Activated CD4-positive, alpha-beta T cell treated with anti-CD3 and anti-CD28 coated beads, Interleukin-2, amount 10 ng/mL, durations not matched to agents 24 days and 14 days (primary cell): ENCODE measurements around the gene DICER1. TPM values are rescaled to one million over a fixed set of nuclear protein-coding genes. Genes with fewer than 3 reads are reported as not detected.

ENCODE experiments used
- DNase-seq: peaks from one replicate; pipeline ENCODE4 v3.0.0; 2022
- H3K27ac Mint-ChIP-seq: one replicate; pipeline ENCODE4 v1.8.0; 2022; ENCODE audit warnings: mild to moderate bottlenecking, mixed read lengths
- H3K27me3 Mint-ChIP-seq: one replicate; pipeline ENCODE4 v1.8.0; 2022; ENCODE audit warnings: mixed read lengths
- H3K36me3 Mint-ChIP-seq: one replicate; pipeline ENCODE4 v1.8.0; 2022; ENCODE audit warnings: low read depth, mild to moderate bottlenecking, mixed read lengths
- H3K4me1 Mint-ChIP-seq: one replicate; pipeline ENCODE4 v1.8.0; 2021; ENCODE audit warnings: mixed read lengths
- H3K4me3 Mint-ChIP-seq: one replicate; pipeline ENCODE4 v1.8.0; 2022; ENCODE audit warnings: mild to moderate bottlenecking, moderate library complexity, mixed read lengths
- H3K9me3 Mint-ChIP-seq: one replicate; pipeline ENCODE4 v1.8.0; 2021; ENCODE audit warnings: mixed read lengths
- intact Hi-C: fragments of 100-400 bp; cut with micrococcal nuclease; formaldehyde crosslinking; loops from one replicate; pipeline ENCODE4 v1.15.1; 2023
- total RNA-seq: library from RNA; stranded (reverse); gene quantifications from 2 replicates; pipeline ENCODE4 v1.2.3, GENCODE V29; 2022

Gene DICER1
- total RNA-seq, 1 donor from 2014 or later, result 77.0 TPM

DNA sequence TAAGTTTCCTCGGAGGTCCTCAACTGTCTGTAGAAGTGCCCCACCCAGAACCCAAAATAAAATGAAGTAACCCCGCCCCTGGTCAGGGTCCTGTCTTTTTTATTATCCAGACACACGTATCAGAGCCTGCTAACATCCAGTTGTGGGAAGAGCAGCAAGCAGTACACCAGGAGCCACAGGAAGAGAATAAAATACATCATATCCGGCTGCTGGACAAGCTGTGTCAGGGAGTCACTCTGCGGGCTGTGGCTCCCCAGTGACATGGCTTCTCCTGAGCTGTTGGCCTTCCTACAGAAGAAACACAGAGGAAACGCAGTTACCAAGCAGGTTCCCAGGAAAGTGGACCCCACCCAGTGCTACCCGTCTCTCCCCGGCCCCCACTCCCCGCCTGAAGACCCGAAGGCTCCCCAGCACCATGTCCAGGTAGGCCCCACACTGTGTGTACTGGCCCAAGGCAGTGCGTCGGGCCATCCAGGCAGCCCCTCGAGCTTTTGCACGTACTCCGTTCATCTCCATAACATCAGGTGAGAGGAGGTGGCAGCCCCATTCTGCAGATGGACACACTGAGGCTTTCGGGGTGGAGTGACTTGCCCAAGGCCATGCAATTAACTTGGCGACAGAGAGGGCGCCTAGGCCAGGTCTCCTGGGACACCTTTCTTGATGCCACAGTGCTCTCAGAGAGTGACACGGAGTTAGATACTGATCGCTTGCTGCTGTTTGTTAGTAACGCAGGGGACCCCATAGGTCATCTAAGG is 34.3 kb upstream of the DICER1 start:
- Mint-ChIP-seq H3K4me3 (no peak overlapping the region), H3K27ac (no peak overlapping the region), H3K4me1 (peaks cover 2% of the 10 kb centered on the region), H3K9me3 (peaks cover 4% of the 10 kb centered on the region), H3K27me3 (peaks cover 12% of the 10 kb centered on the region), H3K36me3 (no peaks in the 10 kb centered on the region)
- DNase-seq, result no peak
- intact Hi-C loops, result loop anchor here (10.0 kb wide), 1 partner anchor 487 kb away; no protein-coding TSS in a partner anchor

DNA sequence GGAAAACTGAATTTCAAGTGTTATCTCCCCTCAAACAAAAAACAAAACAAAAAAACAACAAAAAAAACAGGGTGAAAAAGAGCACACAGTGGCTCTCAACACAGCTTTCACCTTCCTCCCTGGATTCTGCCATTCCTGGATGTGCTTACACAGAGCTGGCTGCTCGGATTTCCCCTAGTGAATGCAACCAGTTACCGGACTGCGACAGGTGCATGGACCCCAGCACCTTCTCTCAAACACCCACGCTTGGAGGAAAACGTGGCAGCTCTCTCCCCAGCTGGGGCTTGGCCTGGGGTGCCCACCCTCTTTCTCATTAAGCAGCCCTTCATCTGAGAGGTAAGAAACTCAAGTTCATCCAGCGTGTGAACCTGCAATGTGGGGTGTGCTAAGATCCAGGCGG is 33.5 kb upstream of the DICER1 start:
- H3K9me3 Mint-ChIP-seq, result peaks cover 4% of the 10 kb centered on the region
- intact Hi-C loops, result loop anchor here (10.0 kb wide), 1 partner anchor 486 kb away; no protein-coding TSS in a partner anchor
- H3K36me3 Mint-ChIP-seq, result no peaks in the 10 kb centered on the region
- H3K4me1 Mint-ChIP-seq, result no peaks in the 10 kb centered on the region
- no peak overlapping the region for H3K27ac Mint-ChIP-seq
- H3K27me3 Mint-ChIP-seq, result peaks cover 19% of the 10 kb centered on the region
- no peak for DNase-seq
- no peak overlapping the region for H3K4me3 Mint-ChIP-seq

DNA sequence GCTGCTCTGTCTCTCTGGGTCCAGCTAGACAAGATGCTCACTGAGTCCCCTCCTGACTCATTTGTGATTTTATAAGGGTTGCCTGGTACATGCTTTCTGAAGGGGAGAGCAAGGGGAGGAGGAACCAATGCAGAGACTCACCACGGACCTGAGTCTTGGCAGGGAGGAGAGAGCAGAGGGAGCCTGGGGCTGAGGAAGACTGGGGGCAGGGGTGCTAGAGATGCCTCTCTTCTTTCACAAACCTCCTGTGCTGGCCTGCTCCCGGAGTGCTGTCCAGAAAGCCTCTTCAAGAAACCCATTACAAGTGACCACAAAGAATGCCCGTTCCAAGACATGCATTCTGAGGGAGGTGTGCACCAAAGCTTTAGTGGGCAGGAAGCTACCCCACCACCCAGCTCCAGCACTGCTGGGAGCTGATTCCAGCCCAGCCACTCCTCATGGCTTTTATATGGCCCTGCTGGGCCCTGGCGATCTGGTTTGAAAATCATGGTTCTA is 33.1 kb upstream of the DICER1 start:
- H3K9me3 Mint-ChIP-seq, result peaks cover 4% of the 10 kb centered on the region
- no peak for DNase-seq
- H3K36me3 Mint-ChIP-seq, result no peaks in the 10 kb centered on the region
- H3K27ac Mint-ChIP-seq, result no peak overlapping the region
- H3K4me3 Mint-ChIP-seq, result no peak overlapping the region
- peaks cover 23% of the 10 kb centered on the region for H3K27me3 Mint-ChIP-seq
- H3K4me1 Mint-ChIP-seq, result no peaks in the 10 kb centered on the region
- intact Hi-C loops, result loop anchor here (10.0 kb wide), 1 partner anchor 486 kb away; no protein-coding TSS in a partner anchor

DNA sequence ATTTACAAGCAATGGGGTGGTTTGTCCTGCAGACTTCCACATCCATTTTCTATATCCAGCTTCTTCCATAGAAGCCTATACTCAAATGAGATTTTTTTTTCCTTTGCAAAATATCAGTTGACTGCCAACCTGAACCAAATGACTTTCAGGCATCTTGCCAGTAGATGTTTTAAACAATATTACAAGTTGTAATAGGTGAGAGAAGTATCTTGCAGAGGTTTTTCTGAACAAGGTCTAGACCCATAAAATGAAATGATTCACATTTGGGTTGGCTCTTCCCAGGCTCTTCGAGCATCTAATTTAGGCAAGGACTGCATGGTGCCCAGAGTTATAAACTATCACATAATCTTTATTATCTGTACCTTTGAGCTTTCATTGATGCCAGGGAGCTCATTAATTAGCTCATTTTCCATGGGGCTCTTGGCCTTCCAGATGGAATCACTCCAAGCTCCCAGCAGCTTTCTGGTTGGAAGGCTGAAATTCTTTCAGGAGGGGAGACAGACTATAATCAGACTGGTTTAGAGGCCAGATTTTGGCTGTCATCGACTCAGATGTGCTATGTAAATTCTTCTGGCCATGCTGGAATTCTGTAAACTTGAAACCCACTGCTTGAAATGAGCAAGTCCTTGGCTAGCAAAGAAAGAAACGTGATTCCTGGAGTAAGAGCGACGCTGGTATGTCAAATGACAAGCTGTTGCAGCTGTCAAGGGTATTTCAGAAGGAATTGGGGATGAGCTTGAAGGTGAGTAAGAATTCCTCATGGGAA is 32.2 kb upstream of the DICER1 start:
- peaks cover 23% of the 10 kb centered on the region for H3K27me3 Mint-ChIP-seq
- H3K9me3 Mint-ChIP-seq, result peaks cover 4% of the 10 kb centered on the region
- no peak overlapping the region for H3K27ac Mint-ChIP-seq
- no peak for DNase-seq
- no peaks in the 10 kb centered on the region for H3K36me3 Mint-ChIP-seq
- intact Hi-C loops, result loop anchor here (10.0 kb wide), 1 partner anchor 485 kb away; no protein-coding TSS in a partner anchor
- no peak overlapping the region for H3K4me3 Mint-ChIP-seq
- H3K4me1 Mint-ChIP-seq, result no peaks in the 10 kb centered on the region

DNA sequence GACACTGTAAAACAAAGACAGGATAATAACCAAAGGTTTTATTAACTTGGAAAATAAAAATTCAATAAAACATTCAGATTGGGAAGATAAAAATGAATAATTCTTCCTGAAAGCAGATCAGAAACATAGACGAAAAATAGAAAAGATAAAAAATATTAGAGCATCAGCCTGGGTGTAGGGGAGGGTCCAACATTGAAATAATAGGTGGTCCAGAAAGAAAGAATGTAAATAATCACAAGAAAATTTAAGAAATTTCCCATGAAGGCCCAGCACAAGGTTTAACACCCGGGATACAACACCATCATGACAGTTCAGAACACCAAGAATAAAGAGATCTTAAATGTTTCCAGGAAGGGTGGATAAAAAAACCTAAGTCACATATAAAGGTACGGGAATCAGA is 31.1 kb upstream of the DICER1 start:
- H3K36me3 Mint-ChIP-seq, result no peaks in the 10 kb centered on the region
- intact Hi-C loops, result no loop called here
- DNase-seq, result no peak
- no peaks in the 10 kb centered on the region for H3K4me1 Mint-ChIP-seq
- peaks cover 23% of the 10 kb centered on the region for H3K27me3 Mint-ChIP-seq
- H3K27ac Mint-ChIP-seq, result no peak overlapping the region
- H3K4me3 Mint-ChIP-seq, result no peak overlapping the region
- H3K9me3 Mint-ChIP-seq, result peaks cover 4% of the 10 kb centered on the region

DNA sequence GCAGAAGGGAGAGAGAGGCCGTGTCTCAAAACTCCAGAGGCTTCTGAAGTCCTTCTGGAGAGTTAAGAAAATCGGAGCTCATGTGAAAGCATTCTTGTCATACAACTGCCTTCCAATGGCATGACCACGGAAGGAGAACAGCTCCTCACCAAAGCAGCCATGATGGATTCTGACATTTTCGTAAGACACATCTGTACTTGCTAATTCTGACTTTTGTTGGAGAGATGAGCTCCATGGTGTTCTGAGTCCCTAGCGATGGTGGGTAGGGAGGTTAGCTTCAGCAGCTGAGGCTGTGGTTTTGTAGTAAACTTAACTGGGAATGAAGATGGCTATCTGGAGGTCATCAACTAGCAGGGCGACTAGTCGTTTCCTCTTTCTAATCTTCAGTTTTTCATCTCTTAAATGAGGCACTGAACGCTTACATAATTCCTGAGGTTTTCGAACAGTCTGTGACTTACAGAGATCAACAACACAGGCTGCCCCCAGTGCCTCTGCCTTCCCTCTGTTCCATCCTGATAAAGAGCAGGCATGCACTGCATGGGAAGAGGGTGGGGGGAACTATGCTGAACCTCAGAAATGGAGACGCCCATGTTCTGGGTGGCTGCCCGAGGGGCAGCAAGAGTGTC is 28.6 kb upstream of the DICER1 start:
- no peak overlapping the region for H3K27ac Mint-ChIP-seq
- peaks cover 4% of the 10 kb centered on the region for H3K9me3 Mint-ChIP-seq
- DNase-seq, result no peak
- H3K27me3 Mint-ChIP-seq, result peaks cover 23% of the 10 kb centered on the region
- H3K4me1 Mint-ChIP-seq, result no peaks in the 10 kb centered on the region
- intact Hi-C loops, result no loop called here
- no peak overlapping the region for H3K4me3 Mint-ChIP-seq
- H3K36me3 Mint-ChIP-seq, result no peaks in the 10 kb centered on the region

DNA sequence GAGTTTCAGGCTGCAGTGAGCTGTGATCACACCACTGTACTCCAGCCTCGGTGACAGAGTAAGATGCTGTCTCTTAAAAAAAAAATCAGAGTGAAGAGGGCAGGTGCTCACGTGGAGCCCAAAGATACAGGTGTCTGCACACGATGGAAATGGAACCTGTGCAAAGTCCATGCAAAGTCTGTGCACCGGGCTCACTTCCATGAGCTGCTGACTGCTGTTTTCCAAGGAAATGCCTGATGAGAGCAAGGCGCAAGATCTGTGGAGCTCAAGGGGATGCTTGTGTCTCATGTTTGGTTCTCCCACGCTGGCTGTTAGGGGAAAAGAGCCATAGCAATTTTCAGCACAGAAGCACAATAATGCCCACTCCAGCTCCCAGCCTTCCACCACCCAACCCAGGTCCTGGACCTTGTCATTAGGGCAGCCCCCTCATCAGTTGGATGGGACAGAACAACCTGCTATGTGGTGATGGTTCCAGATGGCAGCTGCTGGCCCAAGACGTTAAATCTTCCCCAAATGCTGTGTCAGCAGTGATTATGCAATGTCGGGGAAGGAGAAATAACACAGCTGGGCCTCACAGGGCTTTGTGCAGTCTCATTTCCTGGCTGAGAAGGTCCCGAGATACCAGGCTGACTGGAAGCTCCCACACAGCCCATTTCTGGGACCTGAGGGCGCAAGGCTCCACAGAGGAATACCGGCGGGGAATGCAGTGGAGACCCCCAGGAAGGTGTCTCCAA is 27.9 kb upstream of the DICER1 start:
- Mint-ChIP-seq H3K27me3 (peaks cover 21% of the 10 kb centered on the region), H3K4me3 (no peak overlapping the region), H3K27ac (no peak overlapping the region), H3K9me3 (peaks cover 4% of the 10 kb centered on the region), H3K36me3 (no peaks in the 10 kb centered on the region), H3K4me1 (no peaks in the 10 kb centered on the region)
- DNase-seq, result no peak
- intact Hi-C loops, result no loop called here

DNA sequence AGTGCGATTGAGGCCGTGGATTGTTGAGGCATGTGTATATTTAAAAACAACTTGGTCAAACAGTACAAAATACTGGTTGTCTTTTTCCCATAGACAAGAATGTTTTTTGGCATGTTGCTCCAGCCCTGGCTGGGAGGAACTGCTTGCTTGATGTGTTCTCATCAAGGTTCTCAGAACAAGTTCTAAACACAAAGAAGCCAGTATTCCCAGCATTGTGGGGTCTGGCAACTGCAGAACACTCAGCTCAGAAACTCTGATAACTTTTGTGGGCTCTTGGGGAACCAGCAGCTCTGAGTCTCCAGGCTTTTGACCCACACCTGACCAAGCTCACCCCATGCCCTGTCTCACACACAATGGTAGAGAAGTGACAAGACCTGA is 27.1 kb upstream of the DICER1 start:
- DNase-seq, result no peak
- intact Hi-C loops, result no loop called here
- Mint-ChIP-seq H3K27me3 (peaks cover 21% of the 10 kb centered on the region), H3K4me3 (no peak overlapping the region), H3K4me1 (no peaks in the 10 kb centered on the region), H3K9me3 (peaks cover 4% of the 10 kb centered on the region), H3K36me3 (no peaks in the 10 kb centered on the region), H3K27ac (no peak overlapping the region)

DNA sequence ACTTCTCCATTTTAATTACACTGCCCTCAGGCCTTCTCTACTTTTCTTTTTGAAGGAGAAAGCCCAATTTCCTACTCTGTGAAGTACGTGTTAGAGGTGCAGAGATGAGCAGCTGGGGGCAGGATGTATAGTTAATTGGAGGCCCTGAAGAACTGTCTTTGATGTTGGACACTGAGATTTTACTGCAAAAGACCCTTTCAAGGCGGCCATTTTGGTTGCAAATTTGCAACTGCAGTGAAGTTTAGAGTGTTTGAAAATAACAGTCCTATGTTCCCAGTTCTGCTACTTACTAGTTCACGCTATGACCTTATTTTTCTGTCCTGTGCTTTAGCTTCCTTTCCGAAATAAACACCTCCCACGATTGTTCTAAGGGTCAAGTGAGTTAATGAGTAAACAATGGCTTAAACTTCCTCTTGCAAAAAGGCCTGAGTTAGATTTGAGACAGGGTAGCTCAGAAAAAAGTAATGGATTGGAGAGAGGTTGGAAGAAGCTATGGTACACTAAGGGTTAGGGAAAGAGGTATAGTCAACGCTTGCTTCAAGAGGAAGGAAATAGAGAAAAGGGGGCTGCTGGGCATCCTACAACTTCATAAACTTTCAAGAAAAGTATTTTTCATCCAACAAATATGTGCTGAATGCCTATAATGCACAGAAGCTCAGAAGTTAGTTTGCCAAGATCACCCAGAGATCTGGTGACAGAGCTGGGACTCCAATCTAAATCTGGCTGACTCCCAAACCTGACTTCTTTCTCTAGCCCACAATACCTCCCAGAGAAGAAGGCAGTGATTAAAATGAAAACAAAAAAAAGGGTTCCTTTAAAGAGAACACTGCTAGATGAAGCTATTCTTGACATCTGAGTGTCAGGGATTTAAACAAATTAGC is 26.4 kb upstream of the DICER1 start:
- H3K4me1 Mint-ChIP-seq, result no peaks in the 10 kb centered on the region
- intact Hi-C loops, result no loop called here
- no peak for DNase-seq
- H3K36me3 Mint-ChIP-seq, result no peaks in the 10 kb centered on the region
- H3K27me3 Mint-ChIP-seq, result peaks cover 21% of the 10 kb centered on the region
- H3K4me3 Mint-ChIP-seq, result no peak overlapping the region
- peaks cover 4% of the 10 kb centered on the region for H3K9me3 Mint-ChIP-seq
- H3K27ac Mint-ChIP-seq, result no peak overlapping the region

DNA sequence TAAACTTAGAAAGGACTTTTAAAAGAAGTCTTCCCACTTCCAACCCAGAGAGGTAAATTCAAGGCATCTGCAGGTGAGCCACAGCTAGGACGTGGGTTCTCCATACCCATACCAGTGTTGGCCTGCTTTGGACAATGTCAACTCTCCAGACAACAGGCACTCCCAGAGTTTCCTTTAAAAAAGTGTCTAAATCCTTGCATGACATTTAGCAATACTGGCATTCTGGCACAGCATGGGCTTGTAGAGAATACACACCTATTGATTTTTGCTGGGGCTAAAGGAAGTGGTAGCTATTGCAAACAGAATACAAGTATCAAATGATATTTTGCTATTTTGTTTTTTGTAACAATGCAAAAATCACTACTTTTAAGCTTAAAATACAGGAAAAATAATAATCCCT is 25.8 kb upstream of the DICER1 start:
- peaks cover 18% of the 10 kb centered on the region for H3K27me3 Mint-ChIP-seq
- intact Hi-C loops, result no loop called here
- DNase-seq, result no peak
- H3K27ac Mint-ChIP-seq, result no peak overlapping the region
- no peaks in the 10 kb centered on the region for H3K4me1 Mint-ChIP-seq
- no peaks in the 10 kb centered on the region for H3K36me3 Mint-ChIP-seq
- H3K4me3 Mint-ChIP-seq, result no peak overlapping the region
- peaks cover 3% of the 10 kb centered on the region for H3K9me3 Mint-ChIP-seq

DNA sequence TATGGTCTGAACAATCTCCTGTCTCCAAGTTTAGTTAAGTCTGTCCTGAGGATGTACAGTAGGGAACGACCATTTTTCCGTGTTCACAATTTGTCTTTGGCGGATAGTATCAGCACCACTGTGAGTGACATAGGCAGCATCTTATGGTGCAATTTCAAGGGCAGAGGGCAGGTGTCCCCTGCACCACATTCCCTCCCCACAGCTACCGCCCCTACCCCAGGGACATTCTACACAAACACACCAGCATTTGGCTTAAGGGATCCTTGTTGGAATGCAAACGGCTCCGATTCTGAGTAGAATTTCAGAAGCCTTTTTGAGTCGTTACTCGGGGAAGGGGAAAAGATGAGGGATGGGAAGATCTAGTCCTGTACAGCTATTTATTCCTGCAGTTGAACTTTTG is 25.1 kb upstream of the DICER1 start:
- H3K36me3 Mint-ChIP-seq, result no peaks in the 10 kb centered on the region
- no peak for DNase-seq
- H3K4me1 Mint-ChIP-seq, result no peaks in the 10 kb centered on the region
- H3K27me3 Mint-ChIP-seq, result peaks cover 19% of the 10 kb centered on the region
- no peak overlapping the region for H3K4me3 Mint-ChIP-seq
- intact Hi-C loops, result no loop called here
- H3K27ac Mint-ChIP-seq, result no peak overlapping the region
- H3K9me3 Mint-ChIP-seq, result no peaks in the 10 kb centered on the region

DNA sequence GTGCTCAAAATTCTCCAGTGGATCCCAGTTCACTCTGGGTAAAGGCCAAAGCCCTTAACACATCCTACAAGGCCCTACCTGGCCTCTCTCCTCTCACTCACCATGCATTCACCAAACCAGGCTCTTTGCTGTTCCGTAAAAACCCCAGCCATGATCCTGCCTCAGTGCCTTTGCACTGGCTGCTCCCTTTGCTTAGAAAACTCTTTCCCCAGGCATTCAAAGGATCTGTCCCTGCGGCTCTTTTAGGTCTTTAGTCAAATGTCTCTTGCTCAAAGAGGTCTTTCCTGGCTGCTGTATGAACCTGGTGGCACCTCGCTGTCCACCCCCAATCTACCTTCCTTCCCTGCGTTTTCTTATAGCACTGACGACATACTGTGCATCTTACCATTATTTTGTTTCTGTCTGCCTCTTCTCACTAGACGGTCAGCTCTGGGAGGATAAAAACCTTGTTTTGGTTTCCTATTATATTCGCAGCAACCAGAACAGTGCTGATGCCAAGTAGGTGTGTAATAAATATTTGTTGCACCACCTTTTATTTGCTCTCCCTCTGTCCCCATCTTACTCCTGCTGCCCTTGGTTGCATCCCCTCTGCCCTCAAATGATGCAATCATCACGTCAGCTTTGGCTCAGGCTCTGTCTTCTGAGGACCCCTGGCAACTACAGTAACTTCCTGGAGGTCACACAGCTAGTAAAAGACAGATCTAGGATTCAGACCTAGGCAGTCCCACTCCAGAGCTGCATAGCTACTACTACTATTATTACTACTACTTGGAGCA is 23.8 kb upstream of the DICER1 start:
- Mint-ChIP-seq H3K27me3 (peaks cover 8% of the 10 kb centered on the region), H3K4me1 (no peaks in the 10 kb centered on the region), H3K4me3 (no peak overlapping the region), H3K36me3 (no peaks in the 10 kb centered on the region), H3K27ac (no peak overlapping the region), H3K9me3 (no peaks in the 10 kb centered on the region)
- intact Hi-C loops, result no loop called here
- DNase-seq, result no peak
